Activated T-helper 2 cell treated with anti-CD3 and anti-CD28 coated beads, Interferon-gamma antibody, Interleukin-2, Interleukin-4, amounts not matched to agents 10 μg/mL and 5 μg/mL and 100 μg/mL, durations not matched to agents 14 hours and 24 hours and 36 hours (primary cell): ENCODE results near the gene OR2B2. TPM values are rescaled to one million over a fixed set of nuclear protein-coding genes. Genes with fewer than 3 reads are reported as not detected.

ENCODE experiments used
- DNase-seq: peaks from one replicate; pipeline ENCODE4 v3.0.0; 2021; ENCODE audit warnings: low spot score
- H3K27ac Mint-ChIP-seq: one replicate; pipeline ENCODE4 v1.8.0; 2021; ENCODE audit warnings: mixed read lengths
- H3K27me3 Mint-ChIP-seq: one replicate; pipeline ENCODE4 v1.8.0; 2021; ENCODE audit warnings: low read depth, mixed read lengths
- H3K36me3 Mint-ChIP-seq: one replicate; pipeline ENCODE4 v1.8.0; 2021; ENCODE audit warnings: low read depth, mixed read lengths
- H3K4me1 Mint-ChIP-seq: one replicate; pipeline ENCODE4 v1.8.0; 2021; ENCODE audit warnings: low read depth, mixed read lengths
- H3K4me3 Mint-ChIP-seq: one replicate; pipeline ENCODE4 v1.8.0; 2021; ENCODE audit warnings: low read depth, mild to moderate bottlenecking, moderate library complexity, mixed read lengths
- H3K9me3 Mint-ChIP-seq: one replicate; pipeline ENCODE4 v1.8.0; 2021; ENCODE audit warnings: mixed read lengths
- intact Hi-C: fragments of 100-400 bp; cut with micrococcal nuclease; formaldehyde crosslinking; loops from one replicate; pipeline ENCODE4 v1.15.1; 2023
- total RNA-seq: library from RNA; stranded (reverse); gene quantifications from 2 replicates; pipeline ENCODE4 v1.2.3, GENCODE V29; 2022

OR2B2 gene
- total RNA-seq, 1 donor from 2014 or later, result not detected

GRCh38 chr6:27891320-27891875 lies 20.8 kb downstream of the OR2B2 start:
- Mint-ChIP-seq H3K36me3 (peaks cover 5% of the 10 kb centered on the region), H3K27me3 (no peaks in the 10 kb centered on the region), H3K27ac (no peak overlapping the region)

GRCh38 chr6:27890445-27891319 lies 21.5 kb downstream of the OR2B2 start:
- no peak overlapping the region for H3K4me3 Mint-ChIP-seq
- intact Hi-C loops, result loop anchor here (1.0 to 10.0 kb wide), 7 partner anchors 17 to 1616 kb away; a partner anchor contains a TSS
- H3K36me3 Mint-ChIP-seq, result peaks cover 5% of the 10 kb centered on the region
- H3K27me3 Mint-ChIP-seq, result no peaks in the 10 kb centered on the region
- H3K9me3 Mint-ChIP-seq, result no peaks in the 10 kb centered on the region
- H3K27ac Mint-ChIP-seq, result no peak overlapping the region
- DNase-seq, result peak; percentile 88
- H3K4me1 Mint-ChIP-seq, result peaks cover 38% of the 10 kb centered on the region

More at GRCh38 chr6:27891320-27891875, 20.8 kb downstream of the OR2B2 start:
- peaks cover 38% of the 10 kb centered on the region for H3K4me1 Mint-ChIP-seq
- intact Hi-C loops, result loop anchor here (2.0 to 10.0 kb wide), 6 partner anchors 207 to 1617 kb away; a partner anchor contains a TSS
- no peaks in the 10 kb centered on the region for H3K9me3 Mint-ChIP-seq
- no peak for DNase-seq
- no peak overlapping the region for H3K4me3 Mint-ChIP-seq

- Mint-ChIP-seq H3K27me3 (no peaks in the 10 kb centered on the region), H3K27ac (no peak overlapping the region), H3K9me3 (no peaks in the 10 kb centered on the region), H3K4me1 (peaks cover 38% of the 10 kb centered on the region), H3K4me3 (no peak overlapping the region), H3K36me3 (peaks cover 5% of the 10 kb centered on the region)
- intact Hi-C loops, result loop anchor here (1.0 to 10.0 kb wide), 7 partner anchors 17 to 1615 kb away; a partner anchor contains a TSS
- DNase-seq, result no peak
Measured at GRCh38 chr6:27889628-27890444, 22.4 kb downstream of the OR2B2 start.

- no peak for DNase-seq
- Mint-ChIP-seq H3K36me3 (peaks cover 5% of the 10 kb centered on the region), H3K9me3 (no peaks in the 10 kb centered on the region), H3K4me1 (peaks cover 38% of the 10 kb centered on the region), H3K27ac (no peak overlapping the region), H3K27me3 (no peaks in the 10 kb centered on the region), H3K4me3 (no peak overlapping the region)
- intact Hi-C loops, result no loop called here
Measured at GRCh38 chr6:27889275-27889627, 22.9 kb downstream of the OR2B2 start.

- Mint-ChIP-seq H3K36me3 (peaks cover 5% of the 10 kb centered on the region), H3K4me3 (no peak overlapping the region), H3K27me3 (no peaks in the 10 kb centered on the region), H3K4me1 (peaks cover 38% of the 10 kb centered on the region), H3K27ac (peak overlapping the region; percentile 7), H3K9me3 (no peaks in the 10 kb centered on the region)
- intact Hi-C loops, result no loop called here
- DNase-seq, result no peak
Measured at GRCh38 chr6:27888566-27888965, 23.6 kb downstream of the OR2B2 start.

- peaks cover 22% of the 10 kb centered on the region for H3K4me1 Mint-ChIP-seq
- no peak for DNase-seq
- no peaks in the 10 kb centered on the region for H3K36me3 Mint-ChIP-seq
- no peak overlapping the region for H3K4me3 Mint-ChIP-seq
- H3K27me3 Mint-ChIP-seq, result no peaks in the 10 kb centered on the region
- H3K27ac Mint-ChIP-seq, result no peak overlapping the region
- intact Hi-C loops, result no loop called here
- H3K9me3 Mint-ChIP-seq, result no peaks in the 10 kb centered on the region
Measured at GRCh38 chr6:27886073-27886472, 26.1 kb downstream of the OR2B2 start.

- H3K4me3 Mint-ChIP-seq, result no peak overlapping the region
- H3K36me3 Mint-ChIP-seq, result no peaks in the 10 kb centered on the region
- intact Hi-C loops, result no loop called here
- no peak overlapping the region for H3K27ac Mint-ChIP-seq
- H3K9me3 Mint-ChIP-seq, result no peaks in the 10 kb centered on the region
- H3K27me3 Mint-ChIP-seq, result no peaks in the 10 kb centered on the region
- DNase-seq, result no peak
- H3K4me1 Mint-ChIP-seq, result peaks cover 4% of the 10 kb centered on the region
Measured at GRCh38 chr6:27883136-27883535, 29.1 kb downstream of the OR2B2 start.

GRCh38 chr6:27882624-27883023 lies 29.6 kb downstream of the OR2B2 start:
- intact Hi-C loops, result no loop called here
- no peak for DNase-seq
- no peak overlapping the region for H3K27ac Mint-ChIP-seq
- no peaks in the 10 kb centered on the region for H3K27me3 Mint-ChIP-seq
- H3K4me1 Mint-ChIP-seq, result peaks cover 4% of the 10 kb centered on the region
- H3K9me3 Mint-ChIP-seq, result no peaks in the 10 kb centered on the region
- H3K36me3 Mint-ChIP-seq, result no peaks in the 10 kb centered on the region
- H3K4me3 Mint-ChIP-seq, result no peak overlapping the region

GRCh38 chr6:27879837-27880236 lies 32.4 kb downstream of the OR2B2 start:
- Mint-ChIP-seq H3K36me3 (no peaks in the 10 kb centered on the region), H3K27me3 (no peaks in the 10 kb centered on the region), H3K4me1 (peaks cover 4% of the 10 kb centered on the region), H3K9me3 (no peaks in the 10 kb centered on the region), H3K27ac (no peak overlapping the region), H3K4me3 (no peak overlapping the region)
- no peak for DNase-seq
- intact Hi-C loops, result no loop called here

- H3K27ac Mint-ChIP-seq, result peak overlapping the region; percentile 97
- peaks cover 35% of the 10 kb centered on the region for H3K4me1 Mint-ChIP-seq
- H3K4me3 Mint-ChIP-seq, result peak overlapping the region; percentile 89
- no peak for DNase-seq
- H3K27me3 Mint-ChIP-seq, result no peaks in the 10 kb centered on the region
- intact Hi-C loops, result no loop called here
- H3K36me3 Mint-ChIP-seq, result no peaks in the 10 kb centered on the region
- no peaks in the 10 kb centered on the region for H3K9me3 Mint-ChIP-seq
Measured at GRCh38 chr6:27874016-27874415, 38.2 kb downstream of the OR2B2 start.

- Mint-ChIP-seq H3K36me3 (no peaks in the 10 kb centered on the region), H3K4me3 (peak overlapping the region; percentile 89), H3K9me3 (no peaks in the 10 kb centered on the region), H3K27me3 (no peaks in the 10 kb centered on the region), H3K27ac (peak overlapping the region; percentile 97), H3K4me1 (peaks cover 40% of the 10 kb centered on the region)
- peak; percentile 85 for DNase-seq
- intact Hi-C loops, result loop anchor here (1.0 to 2.0 kb wide), 3 partner anchors 17 to 1840 kb away; a partner anchor contains a TSS
Measured at GRCh38 chr6:27873021-27873940, 38.9 kb downstream of the OR2B2 start.

- intact Hi-C loops, result loop anchor here (1.0 to 2.0 kb wide), 4 partner anchors 18 to 1840 kb away; a partner anchor contains a TSS
- Mint-ChIP-seq H3K9me3 (no peaks in the 10 kb centered on the region), H3K27ac (peak overlapping the region; percentile 97), H3K4me1 (peaks cover 46% of the 10 kb centered on the region), H3K27me3 (no peaks in the 10 kb centered on the region), H3K36me3 (no peaks in the 10 kb centered on the region), H3K4me3 (peak overlapping the region; percentile 89)
- no peak for DNase-seq
Measured at GRCh38 chr6:27872642-27873020, 39.6 kb downstream of the OR2B2 start.
